IPS-18a (cell line): Measurements from ENCODE around the gene BLVRB.

ENCODE experiments used
- H3K27ac ChIP-seq: one replicate; pipeline ENCODE4 v1.5.1; 2013; ENCODE audit warnings: low read length
- H3K27me3 ChIP-seq: one replicate; pipeline ENCODE4 v1.6.1; 2013; ENCODE audit warnings: mild to moderate bottlenecking, low read length; ENCODE audit not compliant: control insufficient read depth, insufficient read depth
- H3K36me3 ChIP-seq: one replicate; pipeline ENCODE4 v1.6.1; 2013; ENCODE audit warnings: low read depth, low read length; ENCODE audit not compliant: control insufficient read depth
- H3K4me1 ChIP-seq: one replicate; pipeline ENCODE4 v1.6.1; 2013; ENCODE audit warnings: low read depth, low read length; ENCODE audit not compliant: control insufficient read depth
- H3K4me3 ChIP-seq: one replicate; pipeline ENCODE4 v1.5.1; 2013; ENCODE audit warnings: low read length
- H3K9ac ChIP-seq: one replicate; pipeline ENCODE4 v1.6.1; 2013; ENCODE audit warnings: mild to moderate bottlenecking, low read length, moderate library complexity
- H3K9me3 ChIP-seq: one replicate; pipeline ENCODE4 v1.6.1; 2013; ENCODE audit warnings: low read depth, low read length; ENCODE audit not compliant: control insufficient read depth

The BLVRB gene

DNA sequence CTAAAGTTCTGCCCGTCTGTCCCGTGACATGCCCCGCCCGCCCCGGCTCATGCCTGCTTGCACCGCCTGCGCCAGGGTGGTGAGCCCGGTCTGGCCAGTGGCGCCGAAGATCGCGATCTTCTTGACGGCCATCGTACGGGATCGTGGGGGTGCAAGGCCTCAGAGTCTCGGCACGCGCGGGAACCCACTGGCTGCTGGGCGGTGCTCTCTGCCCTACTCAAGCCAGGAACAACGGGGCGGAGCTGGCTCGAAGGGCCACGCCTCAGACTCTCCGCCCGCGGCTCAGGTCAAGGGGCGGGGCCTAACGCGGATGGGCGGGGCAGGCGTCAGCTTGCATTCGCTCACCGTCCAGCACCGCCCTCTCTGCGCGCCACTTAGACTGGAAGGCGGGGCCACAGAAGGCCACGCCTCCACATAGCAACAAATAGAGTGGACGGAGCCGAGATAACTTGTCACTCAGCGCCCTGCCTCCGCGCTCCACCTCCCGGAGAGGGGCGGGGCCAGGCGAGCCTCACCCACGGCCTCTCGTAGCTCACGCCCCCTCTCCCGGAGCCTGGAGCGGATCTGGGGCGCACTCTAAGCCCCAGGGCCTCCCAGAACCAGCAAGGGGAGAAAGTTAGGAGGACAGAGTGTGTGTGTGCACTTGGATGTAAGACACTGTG is at the start of gene BLVRB:
Gene BLVRB, minus strand, starts transcription at position 189 of the 662 bp plus-strand sequence. Its CDS starts 57 bp downstream, at position 132.
- peak within 1 kb of the TSS; percentile 51 for H3K4me3 ChIP-seq
- peaks cover 5% of the 10 kb centered on the region for H3K4me1 ChIP-seq
- no peak within 1 kb of the TSS for H3K9ac ChIP-seq
- H3K36me3 ChIP-seq, result no peaks in the 10 kb centered on the region
- no peak within 1 kb of the TSS for H3K27ac ChIP-seq
- H3K27me3 ChIP-seq, result peaks cover 35% of the 10 kb centered on the region
- no peaks in the 10 kb centered on the region for H3K9me3 ChIP-seq

DNA sequence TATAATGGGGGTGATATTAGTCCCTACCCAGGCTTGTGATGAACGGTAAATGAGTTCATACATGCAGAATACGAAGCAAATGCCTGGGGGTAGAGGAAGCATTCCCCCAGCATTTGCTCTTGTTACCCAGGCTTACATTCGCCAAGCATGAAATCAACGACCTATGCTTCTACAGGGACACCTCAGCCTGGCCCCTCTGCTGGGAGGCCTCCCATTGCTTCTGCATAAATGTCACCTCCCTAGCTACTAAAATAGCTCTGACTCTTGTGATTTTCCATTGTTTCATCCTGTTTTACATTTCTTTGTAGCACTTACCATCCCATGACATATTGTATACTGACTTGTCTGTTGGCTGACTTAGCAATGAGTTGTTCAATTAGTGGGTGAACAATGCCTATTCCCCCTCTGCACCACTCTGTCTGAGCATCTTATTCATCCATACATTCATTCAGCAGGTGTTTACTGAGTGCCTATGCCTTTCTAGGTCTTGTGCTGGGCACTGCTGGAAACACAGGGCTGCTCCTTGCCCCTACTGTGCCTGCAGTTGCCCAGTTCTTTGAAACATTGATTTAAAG is 48.3 kb upstream of the BLVRB start:
- H3K27ac ChIP-seq, result no peak overlapping the region
- no peak overlapping the region for H3K9ac ChIP-seq
- H3K36me3 ChIP-seq, result no peaks in the 10 kb centered on the region
- no peaks in the 10 kb centered on the region for H3K4me1 ChIP-seq
- H3K4me3 ChIP-seq, result no peak overlapping the region
- H3K27me3 ChIP-seq, result peaks cover 79% of the 10 kb centered on the region
- H3K9me3 ChIP-seq, result no peaks in the 10 kb centered on the region

DNA sequence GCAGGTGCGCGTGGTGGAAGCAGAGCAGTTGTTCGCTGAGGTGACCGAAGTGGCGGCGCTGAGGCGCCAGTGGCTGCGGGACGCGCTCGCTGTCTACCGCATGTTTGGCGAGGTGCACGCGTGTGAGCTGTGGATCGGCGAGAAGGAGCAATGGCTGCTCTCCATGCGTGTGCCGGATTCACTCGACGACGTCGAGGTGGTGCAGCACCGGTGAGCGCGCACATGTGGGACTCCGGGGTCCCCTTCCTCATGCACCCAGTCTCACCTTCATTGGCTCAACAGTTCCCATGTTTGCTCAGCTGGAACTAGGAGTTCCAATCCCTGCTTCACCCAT is 47.8 kb upstream of the BLVRB start:
- no peak overlapping the region for H3K9ac ChIP-seq
- peaks cover 74% of the 10 kb centered on the region for H3K27me3 ChIP-seq
- no peaks in the 10 kb centered on the region for H3K36me3 ChIP-seq
- no peaks in the 10 kb centered on the region for H3K9me3 ChIP-seq
- H3K4me3 ChIP-seq, result no peak overlapping the region
- H3K27ac ChIP-seq, result no peak overlapping the region
- no peaks in the 10 kb centered on the region for H3K4me1 ChIP-seq

DNA sequence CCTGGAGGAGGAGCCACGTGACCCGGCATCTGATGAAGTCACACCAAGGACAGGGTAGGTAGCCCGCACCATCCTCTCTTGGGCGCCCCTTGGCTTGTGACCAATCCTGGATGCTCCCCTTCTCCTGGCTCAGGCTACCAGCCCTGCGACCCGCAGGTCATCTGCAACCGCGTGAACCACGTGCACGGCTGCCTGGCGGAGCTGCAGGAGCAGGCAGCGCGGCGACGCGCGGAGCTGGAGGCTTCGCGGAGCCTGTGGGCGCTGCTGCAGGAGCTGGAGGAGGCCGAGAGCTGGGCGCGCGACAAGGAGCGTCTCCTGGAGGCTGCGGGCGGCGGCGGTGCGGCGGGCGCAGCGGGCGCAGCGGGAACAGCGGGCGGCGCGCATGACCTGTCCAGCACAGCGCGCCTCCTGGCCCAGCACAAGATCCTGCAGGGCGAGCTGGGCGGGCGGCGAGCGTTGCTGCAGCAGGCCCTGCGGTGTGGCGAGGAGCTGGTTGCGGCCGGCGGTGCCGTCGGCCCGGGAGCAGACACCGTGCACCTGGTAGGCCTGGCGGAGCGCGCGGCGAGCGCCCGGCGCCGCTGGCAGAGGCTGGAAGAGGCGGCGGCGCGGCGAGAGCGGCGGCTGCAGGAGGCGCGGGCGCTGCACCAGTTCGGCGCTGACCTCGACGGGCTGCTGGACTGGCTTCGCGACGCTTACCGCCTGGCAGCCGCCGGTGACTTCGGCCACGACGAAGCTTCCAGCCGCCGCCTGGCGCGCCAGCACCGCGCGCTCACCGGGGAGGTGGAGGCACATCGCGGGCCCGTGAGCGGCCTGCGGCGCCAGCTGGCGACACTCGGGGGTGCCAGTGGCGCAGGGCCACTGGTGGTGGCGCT is 47.2 kb upstream of the BLVRB start:
- Histone ChIP-seq H3K4me3 (peak overlapping the region; percentile 19), H3K27ac (no peak overlapping the region), H3K9me3 (no peaks in the 10 kb centered on the region), H3K27me3 (peaks cover 68% of the 10 kb centered on the region), H3K9ac (no peak overlapping the region), H3K4me1 (no peaks in the 10 kb centered on the region), H3K36me3 (no peaks in the 10 kb centered on the region)

DNA sequence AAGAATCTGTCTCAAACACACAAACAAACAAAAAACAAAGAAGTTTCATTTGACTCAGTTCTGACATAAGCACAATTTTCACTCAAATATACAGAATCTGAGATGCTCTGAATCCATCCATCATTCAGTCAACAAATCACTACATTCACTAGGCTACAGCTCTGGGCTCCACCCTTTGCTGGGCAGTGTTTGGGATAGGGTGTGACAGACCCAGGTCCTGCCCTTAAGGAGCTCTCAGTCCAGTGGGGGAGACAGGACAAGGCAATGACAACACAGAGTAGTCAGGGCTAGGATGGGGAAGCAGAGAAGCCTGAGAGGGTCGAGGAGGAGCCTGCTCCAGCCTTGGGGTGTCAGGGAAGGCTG is 46.5 kb upstream of the BLVRB start:
- H3K4me1 ChIP-seq, result no peaks in the 10 kb centered on the region
- peaks cover 62% of the 10 kb centered on the region for H3K27me3 ChIP-seq

DNA sequence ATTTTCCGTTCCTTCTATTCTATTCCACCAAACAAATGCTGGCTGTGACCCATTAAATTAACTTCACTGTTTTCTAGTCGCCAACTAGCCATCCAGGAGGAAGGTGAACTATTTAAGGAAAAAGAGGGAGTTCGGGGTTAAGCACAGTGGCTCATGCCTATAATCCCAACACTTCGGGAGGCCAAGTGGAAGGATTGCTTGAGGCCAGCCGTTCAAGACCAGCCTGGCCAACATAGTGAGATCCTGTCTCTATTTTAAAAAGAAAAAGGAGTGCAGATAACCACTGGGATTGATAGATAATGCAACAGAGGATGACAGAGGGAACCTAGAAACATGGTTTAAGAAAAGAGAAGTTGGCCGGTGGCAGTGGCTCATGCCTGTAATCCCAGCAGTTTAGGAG is 45.9 kb upstream of the BLVRB start:
- H3K9me3 ChIP-seq, result no peaks in the 10 kb centered on the region
- no peak overlapping the region for H3K4me3 ChIP-seq
- no peaks in the 10 kb centered on the region for H3K36me3 ChIP-seq
- H3K9ac ChIP-seq, result no peak overlapping the region
- no peak overlapping the region for H3K27ac ChIP-seq
- H3K27me3 ChIP-seq, result peaks cover 57% of the 10 kb centered on the region
- H3K4me1 ChIP-seq, result no peaks in the 10 kb centered on the region

More for the DNA sequence above, 46.5 kb upstream of the BLVRB start:
- no peaks in the 10 kb centered on the region for H3K9me3 ChIP-seq
- H3K27ac ChIP-seq, result no peak overlapping the region
- no peak overlapping the region for H3K9ac ChIP-seq
- peak overlapping the region; percentile 19 for H3K4me3 ChIP-seq
- no peaks in the 10 kb centered on the region for H3K36me3 ChIP-seq

DNA sequence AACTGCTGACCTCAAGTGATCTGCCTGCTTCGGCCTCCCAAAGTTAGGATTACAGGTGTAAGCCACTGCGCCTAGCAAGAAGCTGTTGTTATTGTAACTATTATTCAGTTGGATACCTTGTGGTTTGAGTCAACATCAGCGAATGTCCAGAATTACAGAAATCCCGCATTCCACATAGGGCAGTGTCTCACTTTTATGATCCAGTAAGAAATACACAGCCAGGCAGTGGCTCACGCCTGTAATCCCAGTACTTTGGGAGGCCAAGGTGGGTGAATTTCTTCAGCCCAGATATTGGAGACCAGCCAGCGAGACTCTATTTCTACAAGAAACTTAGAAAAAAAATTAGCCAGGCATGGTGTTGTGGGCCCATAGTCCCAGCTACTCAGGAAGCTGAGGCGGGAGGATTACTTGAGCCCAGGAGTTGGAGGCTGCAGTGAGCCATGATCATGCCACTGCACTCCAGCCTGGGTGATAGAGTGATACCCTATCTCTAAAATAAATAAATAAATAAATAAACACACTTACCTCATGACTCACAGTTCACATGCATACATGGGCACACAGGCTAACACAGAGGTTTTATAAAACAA is 45.1 kb upstream of the BLVRB start:
- Histone ChIP-seq H3K27me3 (peaks cover 62% of the 10 kb centered on the region), H3K36me3 (no peaks in the 10 kb centered on the region), H3K27ac (no peak overlapping the region), H3K9me3 (no peaks in the 10 kb centered on the region), H3K4me1 (no peaks in the 10 kb centered on the region), H3K4me3 (no peak overlapping the region), H3K9ac (no peak overlapping the region)

DNA sequence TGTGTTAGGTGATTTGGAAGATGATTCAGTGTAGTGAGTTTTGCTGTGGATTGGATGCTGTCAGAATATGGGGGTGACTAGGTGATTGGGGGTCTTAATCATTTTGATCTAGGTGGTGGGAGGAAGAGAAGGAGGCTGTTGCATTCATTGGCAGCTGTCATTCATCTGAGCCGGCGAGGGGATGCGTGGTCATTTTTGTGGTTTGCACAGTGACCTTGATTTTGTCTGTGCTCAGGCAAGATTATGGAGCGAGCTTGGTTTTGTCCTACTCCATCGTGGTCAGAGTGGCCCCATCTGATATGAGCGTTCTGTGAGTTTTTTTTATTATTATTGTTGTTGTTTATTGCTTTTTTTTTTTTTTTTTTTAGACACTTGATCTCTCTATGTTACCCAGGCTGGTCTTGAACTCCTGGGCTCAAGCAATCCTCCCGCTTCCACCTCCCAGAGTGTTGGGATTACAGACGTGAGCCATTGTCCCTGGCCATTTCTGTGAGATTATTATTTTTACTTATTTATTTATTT is 43.3 kb upstream of the BLVRB start:
- Histone ChIP-seq H3K27ac (no peak overlapping the region), H3K36me3 (no peaks in the 10 kb centered on the region), H3K9me3 (no peaks in the 10 kb centered on the region), H3K4me3 (no peak overlapping the region), H3K4me1 (no peaks in the 10 kb centered on the region), H3K9ac (no peak overlapping the region), H3K27me3 (peaks cover 45% of the 10 kb centered on the region)

DNA sequence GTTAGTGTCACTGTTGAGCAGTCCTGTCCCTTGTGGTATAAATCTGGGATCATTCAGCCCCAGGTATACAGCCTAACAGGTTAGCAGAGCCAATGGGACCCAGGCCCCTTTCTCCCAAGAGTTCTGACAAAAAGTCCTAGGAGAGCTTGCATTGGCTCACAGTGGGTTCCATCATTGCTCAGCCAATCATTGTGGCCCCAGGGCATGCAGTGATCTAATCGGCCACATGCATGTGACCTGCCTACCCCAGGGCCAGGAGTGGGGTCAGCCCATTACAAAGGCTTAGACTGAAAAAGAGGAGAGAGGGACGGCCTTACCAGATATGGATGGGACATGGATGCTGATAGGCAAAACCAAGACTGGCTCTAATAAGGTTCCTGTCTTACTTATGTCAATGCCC is 42.3 kb upstream of the BLVRB start:
- peaks cover 36% of the 10 kb centered on the region for H3K27me3 ChIP-seq
- no peak overlapping the region for H3K27ac ChIP-seq
- no peaks in the 10 kb centered on the region for H3K4me1 ChIP-seq
- H3K4me3 ChIP-seq, result no peak overlapping the region
- H3K36me3 ChIP-seq, result no peaks in the 10 kb centered on the region
- no peak overlapping the region for H3K9ac ChIP-seq
- no peaks in the 10 kb centered on the region for H3K9me3 ChIP-seq

DNA sequence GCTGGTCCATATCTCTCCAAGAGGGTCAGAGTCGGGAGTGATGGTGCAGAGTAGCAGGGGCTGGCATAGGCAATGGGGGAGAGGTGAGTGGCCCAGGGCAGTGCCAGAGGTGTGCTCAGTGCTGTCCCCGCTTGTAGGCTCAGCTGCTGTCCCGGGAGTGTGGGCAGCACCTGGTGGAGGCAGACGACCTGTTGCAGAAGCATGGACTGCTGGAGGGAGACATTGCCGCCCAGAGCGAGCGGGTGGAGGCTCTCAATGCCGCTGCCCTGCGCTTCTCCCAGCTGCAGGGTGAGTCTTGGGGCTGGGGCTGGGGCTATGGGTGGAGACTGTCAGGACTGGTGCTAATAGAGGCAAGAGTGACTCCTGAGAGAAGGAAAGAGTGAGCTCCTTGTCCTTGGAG is 40.6 kb upstream of the BLVRB start:
- Histone ChIP-seq H3K36me3 (no peaks in the 10 kb centered on the region), H3K9ac (no peak overlapping the region), H3K9me3 (no peaks in the 10 kb centered on the region), H3K27me3 (peaks cover 18% of the 10 kb centered on the region), H3K4me3 (no peak overlapping the region), H3K4me1 (no peaks in the 10 kb centered on the region), H3K27ac (no peak overlapping the region)

DNA sequence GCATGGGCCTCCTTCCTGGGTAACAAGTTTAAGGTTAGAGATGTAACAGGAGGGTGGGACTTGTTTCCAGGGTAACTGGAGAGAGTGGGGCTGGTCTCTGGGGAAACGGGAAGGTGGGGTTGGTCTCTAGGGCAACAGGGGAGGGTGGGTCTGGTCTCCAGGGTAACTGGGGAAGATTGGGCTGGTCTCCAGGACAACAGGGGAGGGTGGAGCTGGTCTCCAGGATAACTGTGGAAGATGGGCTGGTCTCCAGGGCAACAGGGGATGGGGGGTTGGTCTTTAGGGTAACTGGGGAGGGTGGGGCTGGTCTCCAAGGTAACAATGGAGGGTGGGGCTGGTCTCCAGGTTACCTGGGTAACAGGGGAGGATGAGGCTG is 37.8 kb upstream of the BLVRB start:
- Histone ChIP-seq H3K27me3 (peaks cover 5% of the 10 kb centered on the region), H3K36me3 (no peaks in the 10 kb centered on the region), H3K4me3 (no peak overlapping the region), H3K4me1 (no peaks in the 10 kb centered on the region), H3K9ac (no peak overlapping the region), H3K9me3 (no peaks in the 10 kb centered on the region), H3K27ac (no peak overlapping the region)
